Glutamatergic neuron (in vitro differentiated cells): Measurements from ENCODE around the gene ITPA. TPM values are rescaled to one million over a fixed set of nuclear protein-coding genes. Genes with fewer than 3 reads are reported as not detected.

Experiments used
- DNase-seq: peaks from one replicate; pipeline ENCODE4 v3.0.0; 2022
- H3K27ac Mint-ChIP-seq: one replicate; pipeline ENCODE4 v1.8.0; 2020; ENCODE audit warnings: mild to moderate bottlenecking, mixed read lengths, inconsistent platforms; ENCODE audit not compliant: unreplicated experiment
- H3K27me3 Mint-ChIP-seq: one replicate; pipeline ENCODE4 v1.8.0; 2020; ENCODE audit warnings: mild to moderate bottlenecking, moderate library complexity, mixed read lengths, inconsistent platforms; ENCODE audit not compliant: unreplicated experiment
- H3K36me3 Mint-ChIP-seq: one replicate; pipeline ENCODE4 v1.8.0; 2020; ENCODE audit warnings: mild to moderate bottlenecking, mixed read lengths, inconsistent platforms; ENCODE audit not compliant: unreplicated experiment
- H3K4me1 Mint-ChIP-seq: one replicate; pipeline ENCODE4 v1.8.0; 2020; ENCODE audit warnings: mild to moderate bottlenecking, low read depth, mixed read lengths, inconsistent platforms; ENCODE audit not compliant: unreplicated experiment
- H3K4me3 Mint-ChIP-seq: one replicate; pipeline ENCODE4 v1.8.0; 2020; ENCODE audit warnings: mild to moderate bottlenecking, mixed read lengths, inconsistent platforms; ENCODE audit not compliant: unreplicated experiment
- H3K9me3 Mint-ChIP-seq: one replicate; pipeline ENCODE4 v1.8.0; 2020; ENCODE audit warnings: mild to moderate bottlenecking, moderate library complexity, mixed read lengths, inconsistent platforms; ENCODE audit not compliant: unreplicated experiment
- total RNA-seq: library from RNA; stranded (reverse); fragmentation: NEBNext Ultra II Directional; extraction: Animal tissue kit (Norgen Biotek cat#: 25700); gene quantifications from one replicate; pipeline ENCODE4 v1.2.1, GENCODE V29; 2021; ENCODE audit not compliant: unreplicated experiment
- TF ChIP-seq, protein P1 (sequence below): fragments of 200-600 bp; sonication (generic); IDR thresholded peaks from one replicate; pipeline ENCODE4 v1.5.0; 2021; ENCODE audit not compliant: partially characterized antibody, unreplicated experiment

The ITPA gene
- total RNA-seq, 1 donor from 2014 or later = 72.1 TPM

DNA sequence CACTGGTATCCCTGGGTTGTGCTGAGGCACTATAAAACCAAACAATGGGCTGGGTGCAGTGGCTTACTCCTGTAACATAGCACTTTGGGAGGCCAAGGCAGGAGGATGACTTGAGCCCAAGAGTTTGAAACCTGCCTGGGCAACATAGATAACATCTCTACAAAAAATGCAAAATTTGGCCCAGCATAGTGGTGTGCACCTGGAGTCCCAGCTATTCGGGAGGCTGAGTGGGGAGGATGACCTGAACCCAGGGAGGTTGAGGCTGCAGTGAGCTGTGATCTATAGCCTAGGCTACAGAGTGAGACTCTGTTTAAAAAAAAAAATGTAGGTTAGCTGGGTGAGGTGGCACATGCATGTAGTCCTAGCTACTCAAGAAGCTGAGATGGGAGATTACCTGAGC, 37.4 kb downstream of the ITPA start:
- TF ChIP-seq, protein P1, sequence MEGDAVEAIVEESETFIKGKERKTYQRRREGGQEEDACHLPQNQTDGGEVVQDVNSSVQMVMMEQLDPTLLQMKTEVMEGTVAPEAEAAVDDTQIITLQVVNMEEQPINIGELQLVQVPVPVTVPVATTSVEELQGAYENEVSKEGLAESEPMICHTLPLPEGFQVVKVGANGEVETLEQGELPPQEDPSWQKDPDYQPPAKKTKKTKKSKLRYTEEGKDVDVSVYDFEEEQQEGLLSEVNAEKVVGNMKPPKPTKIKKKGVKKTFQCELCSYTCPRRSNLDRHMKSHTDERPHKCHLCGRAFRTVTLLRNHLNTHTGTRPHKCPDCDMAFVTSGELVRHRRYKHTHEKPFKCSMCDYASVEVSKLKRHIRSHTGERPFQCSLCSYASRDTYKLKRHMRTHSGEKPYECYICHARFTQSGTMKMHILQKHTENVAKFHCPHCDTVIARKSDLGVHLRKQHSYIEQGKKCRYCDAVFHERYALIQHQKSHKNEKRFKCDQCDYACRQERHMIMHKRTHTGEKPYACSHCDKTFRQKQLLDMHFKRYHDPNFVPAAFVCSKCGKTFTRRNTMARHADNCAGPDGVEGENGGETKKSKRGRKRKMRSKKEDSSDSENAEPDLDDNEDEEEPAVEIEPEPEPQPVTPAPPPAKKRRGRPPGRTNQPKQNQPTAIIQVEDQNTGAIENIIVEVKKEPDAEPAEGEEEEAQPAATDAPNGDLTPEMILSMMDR = no peak
- Mint-ChIP-seq H3K4me1 (peaks cover 2% of the 10 kb centered on the region), H3K4me3 (no peak overlapping the region), H3K36me3 (no peaks in the 10 kb centered on the region), H3K27me3 (peaks cover 12% of the 10 kb centered on the region), H3K9me3 (peaks cover 5% of the 10 kb centered on the region), H3K27ac (no peak overlapping the region)
- no peak for DNase-seq

DNA sequence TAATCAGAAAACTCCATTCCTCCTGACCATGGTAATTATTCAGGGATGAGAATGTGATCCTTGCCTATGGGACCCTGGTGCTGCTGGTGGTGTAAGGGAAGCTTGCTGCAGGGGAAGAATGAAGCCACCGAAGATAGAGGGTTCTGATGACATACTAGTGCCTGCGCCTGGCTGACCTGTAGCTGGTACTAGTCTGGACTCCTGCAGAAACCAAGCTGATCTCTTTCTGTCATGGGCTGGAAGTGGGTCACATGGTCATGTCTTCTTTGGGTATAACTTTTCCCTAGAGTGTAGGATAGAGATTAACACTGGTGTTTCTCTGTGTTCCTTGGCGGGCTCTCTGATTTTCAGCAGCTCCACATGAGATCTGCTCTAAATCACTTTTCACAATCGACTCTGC, 38.3 kb downstream of the ITPA start:
- TF ChIP-seq, protein P1 = no peak
- Mint-ChIP-seq H3K27me3 (peaks cover 11% of the 10 kb centered on the region), H3K27ac (no peak overlapping the region), H3K4me1 (peaks cover 2% of the 10 kb centered on the region), H3K4me3 (no peak overlapping the region), H3K36me3 (no peaks in the 10 kb centered on the region), H3K9me3 (peaks cover 7% of the 10 kb centered on the region)
- DNase-seq = no peak

DNA sequence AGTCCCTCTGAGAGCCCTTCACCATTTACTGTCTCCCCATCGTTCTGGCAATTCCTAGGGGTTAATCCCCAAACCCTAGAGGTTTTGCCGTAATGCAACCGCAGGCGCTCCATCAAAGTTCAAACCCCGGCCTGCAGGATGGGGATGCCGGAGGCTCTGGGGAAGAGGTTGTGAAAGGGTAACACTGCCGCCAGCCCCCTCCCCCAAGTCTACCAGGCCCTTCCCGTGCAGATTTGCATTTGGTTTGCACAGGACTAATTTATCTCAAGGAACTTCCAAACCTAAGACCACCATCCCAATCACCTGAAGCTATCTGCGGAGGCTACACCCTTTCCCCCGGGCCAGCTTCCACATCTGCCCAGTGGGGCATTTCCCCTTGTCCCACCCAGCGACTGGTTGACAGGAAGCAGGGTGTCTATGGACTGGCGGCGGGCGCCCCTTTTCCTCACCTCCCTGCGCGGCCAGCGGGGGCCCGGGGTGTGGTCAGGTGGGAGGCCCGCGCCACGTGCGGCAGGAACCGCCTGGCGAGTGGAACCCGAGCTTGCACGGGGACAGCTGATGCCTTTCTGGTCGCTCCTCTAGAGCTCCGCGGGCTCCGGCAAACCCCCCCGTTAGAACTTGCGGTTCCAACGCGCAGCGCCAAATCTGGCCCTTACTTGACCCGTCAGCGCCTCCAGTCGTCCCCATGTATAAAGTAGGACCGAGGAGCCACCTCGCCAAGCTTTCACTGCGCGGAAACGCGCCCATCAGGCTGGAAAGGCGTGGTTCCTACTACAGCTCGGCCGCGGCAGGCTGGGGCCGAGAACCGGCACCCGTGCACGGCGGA, 39.1 kb downstream of the ITPA start:
- Mint-ChIP-seq H3K4me1 (peaks cover 2% of the 10 kb centered on the region), H3K36me3 (no peaks in the 10 kb centered on the region), H3K27me3 (peaks cover 11% of the 10 kb centered on the region), H3K27ac (no peak overlapping the region), H3K4me3 (peak overlapping the region; percentile 46), H3K9me3 (peaks cover 7% of the 10 kb centered on the region)
- peak; percentile 57 for DNase-seq
- TF ChIP-seq, protein P1 = no peak

DNA sequence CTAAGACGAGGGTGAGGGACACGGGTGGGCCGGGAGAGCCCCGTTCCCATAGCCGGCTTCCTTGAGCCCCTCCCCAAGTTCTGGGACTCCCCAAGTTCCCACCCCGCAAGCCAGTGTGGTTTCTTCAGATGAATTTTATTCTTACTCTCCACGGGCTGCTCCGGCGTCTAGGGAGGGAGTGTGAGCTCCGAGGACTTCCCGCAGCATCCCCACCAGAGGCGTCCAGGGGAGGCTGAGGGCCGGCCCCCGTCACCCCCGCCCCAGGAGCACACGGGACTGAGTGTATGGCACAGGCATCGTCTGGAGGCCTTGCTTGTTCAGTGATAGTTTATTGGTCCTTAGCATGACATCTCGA, 39.7 kb downstream of the ITPA start:
- DNase-seq = no peak
- no peaks in the 10 kb centered on the region for H3K36me3 Mint-ChIP-seq
- H3K27me3 Mint-ChIP-seq = peaks cover 11% of the 10 kb centered on the region
- H3K27ac Mint-ChIP-seq = no peak overlapping the region
- H3K9me3 Mint-ChIP-seq = peaks cover 7% of the 10 kb centered on the region
- H3K4me1 Mint-ChIP-seq = peaks cover 2% of the 10 kb centered on the region
- no peak overlapping the region for H3K4me3 Mint-ChIP-seq
- TF ChIP-seq, protein P1 = no peak

DNA sequence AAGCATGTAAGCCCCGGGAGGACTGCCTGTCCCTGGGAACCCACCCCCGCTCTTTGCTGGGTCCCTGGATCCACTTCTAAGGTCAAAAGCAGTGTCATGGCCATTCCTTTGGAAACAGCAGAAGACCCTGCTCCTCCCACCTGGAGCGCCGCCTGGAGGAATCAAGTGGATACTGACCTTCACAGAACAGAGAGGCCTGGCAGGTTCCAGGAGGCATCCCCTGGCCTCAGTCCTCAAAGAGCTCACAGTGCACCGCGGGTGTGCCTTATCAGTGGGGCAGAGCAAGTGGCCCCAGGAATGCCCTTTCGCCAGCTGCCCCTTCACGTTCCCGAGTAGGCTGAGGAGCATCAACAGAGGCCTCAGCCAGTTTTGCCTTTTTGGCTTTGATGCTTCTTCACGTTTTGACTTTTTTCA, 40.8 kb downstream of the ITPA start:
- TF ChIP-seq, protein P1 = peak; percentile 64
- no peak overlapping the region for H3K4me3 Mint-ChIP-seq
- no peak overlapping the region for H3K27ac Mint-ChIP-seq
- H3K9me3 Mint-ChIP-seq = peaks cover 9% of the 10 kb centered on the region
- peaks cover 2% of the 10 kb centered on the region for H3K4me1 Mint-ChIP-seq
- H3K27me3 Mint-ChIP-seq = peaks cover 11% of the 10 kb centered on the region
- no peaks in the 10 kb centered on the region for H3K36me3 Mint-ChIP-seq
- DNase-seq = peak; percentile 73
